Measurements from ENCODE around the gene CDC25C. TPM values are rescaled to one million over a fixed set of nuclear protein-coding genes. Genes with fewer than 3 reads are reported as not detected.
A peak's percentile ranks its signal among the peaks of the same experiment; 100 is the strongest.

CDC25C gene
- total RNA-seq, 1 experiment from 2014 or later = 18.8 TPM

DNA sequence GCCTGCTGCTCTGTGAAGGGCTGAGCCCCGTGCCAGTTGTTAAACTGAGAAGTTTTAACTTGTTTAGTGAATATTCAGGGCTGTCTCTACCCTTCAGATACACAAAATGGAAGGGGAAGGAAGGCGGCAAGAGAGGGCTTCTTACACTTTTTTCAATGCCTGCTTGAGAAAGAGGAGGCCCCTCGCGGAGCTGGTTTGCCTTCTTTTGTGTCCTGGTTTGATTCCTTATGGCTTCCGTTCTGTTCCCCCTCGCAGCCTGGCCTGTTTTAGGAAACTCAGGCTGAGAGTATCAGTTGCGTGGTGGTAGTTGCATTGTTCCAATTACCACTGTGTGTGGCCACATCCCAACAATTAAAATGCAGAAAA, 7.5 kb upstream of the CDC25C start:
- Mint-ChIP-seq H3K27ac (peak overlapping the region; percentile 100), H3K9me3 (no peaks in the 10 kb centered on the region), H3K4me3 (peak overlapping the region; percentile 92), H3K36me3 (peaks cover 25% of the 10 kb centered on the region), H3K4me1 (peaks cover 35% of the 10 kb centered on the region), H3K27me3 (ENCODE audit: low read depth) (no peaks in the 10 kb centered on the region)
- TF ChIP-seq ZNF121 (CRISPR knock-in tag; IDR thresholded peaks at IDR 0.05) (peak; percentile 74), JUN (CRISPR knock-in tag; IDR thresholded peaks at IDR 0.05) (no peak), GTF2I (CRISPR knock-in tag; conservative IDR thresholded peaks at IDR 0.05) (no peak), TP53 (CRISPR knock-in tag; IDR thresholded peaks at IDR 0.05) (no peak), ZNF317 (CRISPR knock-in tag; IDR thresholded peaks at IDR 0.05; ENCODE audit: borderline replicate concordance, low read depth) (no peak), CREM (CRISPR knock-in tag; IDR thresholded peaks at IDR 0.05) (no peak), ZNF416 (CRISPR knock-in tag; IDR thresholded peaks at IDR 0.05) (no peak), MYBL2 (CRISPR knock-in tag; IDR thresholded peaks at IDR 0.05) (no peak)
- no peak for DNase-seq (ENCODE audit: low spot score)
- ATAC-seq = peak; percentile 1; the same call in 1 of the 2 replicates
- ChIA-PET POLR2A (interaction anchor here (0.5 to 4.4 kb wide), 2 partner anchors 14 to 132 kb away, joined by 4 to 61 read pairs; partner anchors contain the start of gene KDM3B), CTCF (interaction anchor here (10.7 kb wide), 1 partner anchor 14 kb away, joined by 187 read pairs; the partner anchor contains the start of gene KDM3B)

DNA sequence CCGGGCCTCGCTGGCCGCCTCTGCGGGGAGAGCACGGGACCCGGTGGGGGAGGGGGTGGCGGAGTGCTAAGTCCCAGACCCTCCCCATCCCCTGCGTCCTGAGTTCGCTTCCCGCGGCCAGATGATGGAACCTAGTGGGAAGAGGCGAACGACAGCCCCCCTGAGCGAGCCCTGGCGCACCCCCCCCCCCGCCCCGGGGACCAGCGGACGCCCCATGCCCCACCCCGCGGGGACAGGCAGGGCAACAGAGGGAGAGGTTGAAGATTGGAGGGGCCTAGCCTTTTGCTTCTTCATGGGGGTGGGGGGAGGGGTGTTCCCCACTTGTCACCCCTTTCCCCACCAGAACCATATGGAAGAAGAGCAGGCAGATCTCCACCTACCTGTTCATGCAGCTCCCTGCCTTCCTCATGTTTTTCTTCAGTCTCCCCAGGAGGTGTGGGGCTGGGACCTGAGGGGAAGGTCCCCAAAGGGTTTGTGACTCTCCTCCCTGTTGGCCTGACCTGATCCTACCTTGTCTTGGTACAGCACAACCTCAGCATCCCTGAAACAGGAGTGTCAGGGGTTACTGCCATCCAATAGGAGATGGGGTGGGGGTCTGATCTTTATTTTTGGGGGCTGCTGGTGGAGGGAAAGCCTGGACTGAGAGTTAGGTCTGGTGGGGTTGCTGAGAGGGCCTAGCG, 6.9 kb upstream of the CDC25C start:
- peaks cover 30% of the 10 kb centered on the region for H3K4me1 Mint-ChIP-seq
- CTCF ChIA-PET = interaction anchor here (0.8 to 10.7 kb wide), 2 partner anchors 15 to 451 kb away, joined by 3 to 187 read pairs; partner anchors contain the start of gene KDM3B
- TF ChIP-seq MXD4 (CRISPR knock-in tag; IDR thresholded peaks at IDR 0.05; ENCODE audit: borderline replicate concordance) (no peak), EMX1 (CRISPR knock-in tag; IDR thresholded peaks at IDR 0.05) (no peak), CREM (CRISPR knock-in tag; IDR thresholded peaks at IDR 0.05) (no peak), FOXP1 (CRISPR knock-in tag; IDR thresholded peaks at IDR 0.05; ENCODE audit: borderline replicate concordance) (no peak), JUN (CRISPR knock-in tag; IDR thresholded peaks at IDR 0.05) (peak; percentile 72; the same call in 1 of the 2 replicates), NR2C2 (CRISPR knock-in tag; IDR thresholded peaks at IDR 0.05) (no peak), SP1 (CRISPR knock-in tag; conservative IDR thresholded peaks at IDR 0.05) (no peak), JAZF1 (CRISPR knock-in tag; IDR thresholded peaks at IDR 0.05) (no peak), ETV6 (CRISPR knock-in tag; IDR thresholded peaks at IDR 0.05) (no peak), TEAD1 (CRISPR knock-in tag; IDR thresholded peaks at IDR 0.05) (0 out of 2 replicates have a peak, but pooled peaks have one; percentile 5), NR3C1 (CRISPR knock-in tag; conservative IDR thresholded peaks at IDR 0.05; ENCODE audit: low read depth) (no peak), NFE2L1 (CRISPR knock-in tag; IDR thresholded peaks at IDR 0.05) (no peak), ZNF219 (CRISPR knock-in tag; IDR thresholded peaks at IDR 0.05; ENCODE audit: borderline replicate concordance) (0 out of 2 replicates have a peak, but pooled peaks have one; percentile 10), CBFB (CRISPR knock-in tag; IDR thresholded peaks at IDR 0.05; ENCODE audit: low read depth) (peak; percentile 82; the same call in 1 of the 2 replicates), GRHL2 (CRISPR knock-in tag; IDR thresholded peaks at IDR 0.05; ENCODE audit: insufficient replicate concordance, severe bottlenecking) (no peak), KAT7 (CRISPR knock-in tag; IDR thresholded peaks at IDR 0.05; ENCODE audit: borderline replicate concordance) (no peak)
- TF ChIP-seq, protein P1, sequence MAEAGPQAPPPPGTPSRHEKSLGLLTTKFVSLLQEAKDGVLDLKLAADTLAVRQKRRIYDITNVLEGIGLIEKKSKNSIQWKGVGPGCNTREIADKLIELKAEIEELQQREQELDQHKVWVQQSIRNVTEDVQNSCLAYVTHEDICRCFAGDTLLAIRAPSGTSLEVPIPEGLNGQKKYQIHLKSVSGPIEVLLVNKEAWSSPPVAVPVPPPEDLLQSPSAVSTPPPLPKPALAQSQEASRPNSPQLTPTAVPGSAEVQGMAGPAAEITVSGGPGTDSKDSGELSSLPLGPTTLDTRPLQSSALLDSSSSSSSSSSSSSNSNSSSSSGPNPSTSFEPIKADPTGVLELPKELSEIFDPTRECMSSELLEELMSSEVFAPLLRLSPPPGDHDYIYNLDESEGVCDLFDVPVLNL (CRISPR knock-in tag; IDR thresholded peaks at IDR 0.05; ENCODE audit: borderline replicate concordance, low read depth) = no peak
- TF ChIP-seq, protein P2, sequence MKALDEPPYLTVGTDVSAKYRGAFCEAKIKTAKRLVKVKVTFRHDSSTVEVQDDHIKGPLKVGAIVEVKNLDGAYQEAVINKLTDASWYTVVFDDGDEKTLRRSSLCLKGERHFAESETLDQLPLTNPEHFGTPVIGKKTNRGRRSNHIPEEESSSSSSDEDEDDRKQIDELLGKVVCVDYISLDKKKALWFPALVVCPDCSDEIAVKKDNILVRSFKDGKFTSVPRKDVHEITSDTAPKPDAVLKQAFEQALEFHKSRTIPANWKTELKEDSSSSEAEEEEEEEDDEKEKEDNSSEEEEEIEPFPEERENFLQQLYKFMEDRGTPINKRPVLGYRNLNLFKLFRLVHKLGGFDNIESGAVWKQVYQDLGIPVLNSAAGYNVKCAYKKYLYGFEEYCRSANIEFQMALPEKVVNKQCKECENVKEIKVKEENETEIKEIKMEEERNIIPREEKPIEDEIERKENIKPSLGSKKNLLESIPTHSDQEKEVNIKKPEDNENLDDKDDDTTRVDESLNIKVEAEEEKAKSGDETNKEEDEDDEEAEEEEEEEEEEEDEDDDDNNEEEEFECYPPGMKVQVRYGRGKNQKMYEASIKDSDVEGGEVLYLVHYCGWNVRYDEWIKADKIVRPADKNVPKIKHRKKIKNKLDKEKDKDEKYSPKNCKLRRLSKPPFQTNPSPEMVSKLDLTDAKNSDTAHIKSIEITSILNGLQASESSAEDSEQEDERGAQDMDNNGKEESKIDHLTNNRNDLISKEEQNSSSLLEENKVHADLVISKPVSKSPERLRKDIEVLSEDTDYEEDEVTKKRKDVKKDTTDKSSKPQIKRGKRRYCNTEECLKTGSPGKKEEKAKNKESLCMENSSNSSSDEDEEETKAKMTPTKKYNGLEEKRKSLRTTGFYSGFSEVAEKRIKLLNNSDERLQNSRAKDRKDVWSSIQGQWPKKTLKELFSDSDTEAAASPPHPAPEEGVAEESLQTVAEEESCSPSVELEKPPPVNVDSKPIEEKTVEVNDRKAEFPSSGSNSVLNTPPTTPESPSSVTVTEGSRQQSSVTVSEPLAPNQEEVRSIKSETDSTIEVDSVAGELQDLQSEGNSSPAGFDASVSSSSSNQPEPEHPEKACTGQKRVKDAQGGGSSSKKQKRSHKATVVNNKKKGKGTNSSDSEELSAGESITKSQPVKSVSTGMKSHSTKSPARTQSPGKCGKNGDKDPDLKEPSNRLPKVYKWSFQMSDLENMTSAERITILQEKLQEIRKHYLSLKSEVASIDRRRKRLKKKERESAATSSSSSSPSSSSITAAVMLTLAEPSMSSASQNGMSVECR (CRISPR knock-in tag; IDR thresholded peaks at IDR 0.05; ENCODE audit: borderline replicate concordance) = no peak
- TF ChIP-seq, protein P3, sequence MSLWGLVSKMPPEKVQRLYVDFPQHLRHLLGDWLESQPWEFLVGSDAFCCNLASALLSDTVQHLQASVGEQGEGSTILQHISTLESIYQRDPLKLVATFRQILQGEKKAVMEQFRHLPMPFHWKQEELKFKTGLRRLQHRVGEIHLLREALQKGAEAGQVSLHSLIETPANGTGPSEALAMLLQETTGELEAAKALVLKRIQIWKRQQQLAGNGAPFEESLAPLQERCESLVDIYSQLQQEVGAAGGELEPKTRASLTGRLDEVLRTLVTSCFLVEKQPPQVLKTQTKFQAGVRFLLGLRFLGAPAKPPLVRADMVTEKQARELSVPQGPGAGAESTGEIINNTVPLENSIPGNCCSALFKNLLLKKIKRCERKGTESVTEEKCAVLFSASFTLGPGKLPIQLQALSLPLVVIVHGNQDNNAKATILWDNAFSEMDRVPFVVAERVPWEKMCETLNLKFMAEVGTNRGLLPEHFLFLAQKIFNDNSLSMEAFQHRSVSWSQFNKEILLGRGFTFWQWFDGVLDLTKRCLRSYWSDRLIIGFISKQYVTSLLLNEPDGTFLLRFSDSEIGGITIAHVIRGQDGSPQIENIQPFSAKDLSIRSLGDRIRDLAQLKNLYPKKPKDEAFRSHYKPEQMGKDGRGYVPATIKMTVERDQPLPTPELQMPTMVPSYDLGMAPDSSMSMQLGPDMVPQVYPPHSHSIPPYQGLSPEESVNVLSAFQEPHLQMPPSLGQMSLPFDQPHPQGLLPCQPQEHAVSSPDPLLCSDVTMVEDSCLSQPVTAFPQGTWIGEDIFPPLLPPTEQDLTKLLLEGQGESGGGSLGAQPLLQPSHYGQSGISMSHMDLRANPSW (CRISPR knock-in tag; conservative IDR thresholded peaks at IDR 0.05; ENCODE audit: low read depth) = 0 out of 2 replicates have a peak, but pooled peaks have one; percentile 35
- TF ChIP-seq, protein P4, sequence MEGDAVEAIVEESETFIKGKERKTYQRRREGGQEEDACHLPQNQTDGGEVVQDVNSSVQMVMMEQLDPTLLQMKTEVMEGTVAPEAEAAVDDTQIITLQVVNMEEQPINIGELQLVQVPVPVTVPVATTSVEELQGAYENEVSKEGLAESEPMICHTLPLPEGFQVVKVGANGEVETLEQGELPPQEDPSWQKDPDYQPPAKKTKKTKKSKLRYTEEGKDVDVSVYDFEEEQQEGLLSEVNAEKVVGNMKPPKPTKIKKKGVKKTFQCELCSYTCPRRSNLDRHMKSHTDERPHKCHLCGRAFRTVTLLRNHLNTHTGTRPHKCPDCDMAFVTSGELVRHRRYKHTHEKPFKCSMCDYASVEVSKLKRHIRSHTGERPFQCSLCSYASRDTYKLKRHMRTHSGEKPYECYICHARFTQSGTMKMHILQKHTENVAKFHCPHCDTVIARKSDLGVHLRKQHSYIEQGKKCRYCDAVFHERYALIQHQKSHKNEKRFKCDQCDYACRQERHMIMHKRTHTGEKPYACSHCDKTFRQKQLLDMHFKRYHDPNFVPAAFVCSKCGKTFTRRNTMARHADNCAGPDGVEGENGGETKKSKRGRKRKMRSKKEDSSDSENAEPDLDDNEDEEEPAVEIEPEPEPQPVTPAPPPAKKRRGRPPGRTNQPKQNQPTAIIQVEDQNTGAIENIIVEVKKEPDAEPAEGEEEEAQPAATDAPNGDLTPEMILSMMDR (IDR thresholded peaks at IDR 0.05) = no peak

More for the DNA sequence above, 6.9 kb upstream of the CDC25C start:
- peaks cover 20% of the 10 kb centered on the region for H3K36me3 Mint-ChIP-seq
- peak overlapping the region; percentile 100 for H3K27ac Mint-ChIP-seq
- POLR2A ChIA-PET = interaction anchor here (1.1 to 4.4 kb wide), 3 partner anchors 11 to 160 kb away, joined by 4 to 61 read pairs (median 11); partner anchors contain the start of genes BRD8, KDM3B and KIF20A
- ATAC-seq (peak; percentile 2), DNase-seq (ENCODE audit: low spot score) (no peak)
- peak overlapping the region; percentile 92 for H3K4me3 Mint-ChIP-seq
- H3K9me3 Mint-ChIP-seq = no peaks in the 10 kb centered on the region
- no peaks in the 10 kb centered on the region for H3K27me3 Mint-ChIP-seq (ENCODE audit: low read depth)

All from WTC11 (cell line).